Keratinocyte (primary cell): Measurements from ENCODE around the gene SUGT1.

Source experiments
- EZH2 ChIP-seq: IDR thresholded peaks from one replicate; pipeline ENCODE4 v1.6.1; 2012; ENCODE audit warnings: inconsistent platforms, mild to moderate bottlenecking, low read length, moderate library complexity
- TF ChIP-seq, protein P1 (sequence below), 3 experiments: IDR thresholded peaks in 1 of 3; conservative IDR thresholded peaks in 1 of 3; optimal IDR thresholded peaks in 1 of 3; 2 replicates in 2 of 3; 3 replicates in 1 of 3; pipeline versions ENCODE3 to v1.5.1; 2011; ENCODE audit warnings: low read length in 3 of 3, mild to moderate bottlenecking in 3 of 3, moderate library complexity in 2 of 3, control low read depth in 1 of 3, inconsistent platforms in 1 of 3; ENCODE audit not compliant: insufficient read depth in 2 of 3; ENCODE audit errors: extremely low read depth in 1 of 3

DNA sequence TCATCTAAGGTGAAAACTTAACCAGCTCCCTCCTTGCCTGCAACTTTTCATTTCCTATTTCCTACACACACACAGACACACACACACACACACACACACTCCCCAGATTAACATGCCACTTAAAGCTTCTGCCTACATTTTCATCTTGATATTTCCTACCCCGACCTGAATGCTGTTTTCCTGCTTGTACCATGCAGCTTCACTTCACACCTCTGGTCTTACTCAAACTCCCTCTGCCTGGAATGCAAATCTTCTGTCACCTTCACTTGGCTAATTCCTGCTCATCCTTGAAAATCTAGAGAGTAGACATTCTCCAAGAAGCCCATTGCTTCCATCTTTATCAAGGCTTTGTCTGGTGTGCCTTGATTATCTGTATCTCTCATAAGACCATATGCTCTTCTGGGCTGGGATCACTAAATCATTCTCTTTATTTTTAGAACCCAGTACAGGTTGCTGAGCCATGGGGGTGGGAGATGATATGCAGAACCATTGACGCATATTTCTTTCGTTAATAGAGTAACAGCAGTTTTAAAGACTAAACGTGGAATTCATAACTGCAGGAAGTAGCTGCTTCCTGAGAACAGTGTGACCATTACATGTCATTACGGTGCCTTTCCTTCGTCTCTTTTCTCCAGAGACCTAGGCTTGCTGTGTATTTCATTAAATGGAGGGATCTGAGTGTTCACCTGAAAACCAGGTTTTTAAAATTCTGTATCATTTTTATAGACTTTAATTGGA is 49.3 kb downstream of the SUGT1 start:
- TF ChIP-seq, protein P1, sequence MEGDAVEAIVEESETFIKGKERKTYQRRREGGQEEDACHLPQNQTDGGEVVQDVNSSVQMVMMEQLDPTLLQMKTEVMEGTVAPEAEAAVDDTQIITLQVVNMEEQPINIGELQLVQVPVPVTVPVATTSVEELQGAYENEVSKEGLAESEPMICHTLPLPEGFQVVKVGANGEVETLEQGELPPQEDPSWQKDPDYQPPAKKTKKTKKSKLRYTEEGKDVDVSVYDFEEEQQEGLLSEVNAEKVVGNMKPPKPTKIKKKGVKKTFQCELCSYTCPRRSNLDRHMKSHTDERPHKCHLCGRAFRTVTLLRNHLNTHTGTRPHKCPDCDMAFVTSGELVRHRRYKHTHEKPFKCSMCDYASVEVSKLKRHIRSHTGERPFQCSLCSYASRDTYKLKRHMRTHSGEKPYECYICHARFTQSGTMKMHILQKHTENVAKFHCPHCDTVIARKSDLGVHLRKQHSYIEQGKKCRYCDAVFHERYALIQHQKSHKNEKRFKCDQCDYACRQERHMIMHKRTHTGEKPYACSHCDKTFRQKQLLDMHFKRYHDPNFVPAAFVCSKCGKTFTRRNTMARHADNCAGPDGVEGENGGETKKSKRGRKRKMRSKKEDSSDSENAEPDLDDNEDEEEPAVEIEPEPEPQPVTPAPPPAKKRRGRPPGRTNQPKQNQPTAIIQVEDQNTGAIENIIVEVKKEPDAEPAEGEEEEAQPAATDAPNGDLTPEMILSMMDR (optimal IDR thresholded peaks at IDR 0.05 in 1 of 3, IDR thresholded peaks at IDR 0.05 in 1 of 3, conservative IDR thresholded peaks at IDR 0.05 in 1 of 3; ENCODE audit: extremely low read depth in 1 of 3, insufficient read depth in 2 of 3, low read length in 3 of 3), result no peak
- TF ChIP-seq EZH2, result no peak
